ENCODE measurements around the gene AP1AR.
A peak's percentile ranks its signal among the peaks of the same experiment; 100 is the strongest.
"Not testable (repeated sequence)": the region's sequence is repeated elsewhere in the genome, so short reads cannot be mapped to it uniquely, and the experiment has no call there.

Gene AP1AR, protein sequence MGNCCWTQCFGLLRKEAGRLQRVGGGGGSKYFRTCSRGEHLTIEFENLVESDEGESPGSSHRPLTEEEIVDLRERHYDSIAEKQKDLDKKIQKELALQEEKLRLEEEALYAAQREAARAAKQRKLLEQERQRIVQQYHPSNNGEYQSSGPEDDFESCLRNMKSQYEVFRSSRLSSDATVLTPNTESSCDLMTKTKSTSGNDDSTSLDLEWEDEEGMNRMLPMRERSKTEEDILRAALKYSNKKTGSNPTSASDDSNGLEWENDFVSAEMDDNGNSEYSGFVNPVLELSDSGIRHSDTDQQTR

DNA sequence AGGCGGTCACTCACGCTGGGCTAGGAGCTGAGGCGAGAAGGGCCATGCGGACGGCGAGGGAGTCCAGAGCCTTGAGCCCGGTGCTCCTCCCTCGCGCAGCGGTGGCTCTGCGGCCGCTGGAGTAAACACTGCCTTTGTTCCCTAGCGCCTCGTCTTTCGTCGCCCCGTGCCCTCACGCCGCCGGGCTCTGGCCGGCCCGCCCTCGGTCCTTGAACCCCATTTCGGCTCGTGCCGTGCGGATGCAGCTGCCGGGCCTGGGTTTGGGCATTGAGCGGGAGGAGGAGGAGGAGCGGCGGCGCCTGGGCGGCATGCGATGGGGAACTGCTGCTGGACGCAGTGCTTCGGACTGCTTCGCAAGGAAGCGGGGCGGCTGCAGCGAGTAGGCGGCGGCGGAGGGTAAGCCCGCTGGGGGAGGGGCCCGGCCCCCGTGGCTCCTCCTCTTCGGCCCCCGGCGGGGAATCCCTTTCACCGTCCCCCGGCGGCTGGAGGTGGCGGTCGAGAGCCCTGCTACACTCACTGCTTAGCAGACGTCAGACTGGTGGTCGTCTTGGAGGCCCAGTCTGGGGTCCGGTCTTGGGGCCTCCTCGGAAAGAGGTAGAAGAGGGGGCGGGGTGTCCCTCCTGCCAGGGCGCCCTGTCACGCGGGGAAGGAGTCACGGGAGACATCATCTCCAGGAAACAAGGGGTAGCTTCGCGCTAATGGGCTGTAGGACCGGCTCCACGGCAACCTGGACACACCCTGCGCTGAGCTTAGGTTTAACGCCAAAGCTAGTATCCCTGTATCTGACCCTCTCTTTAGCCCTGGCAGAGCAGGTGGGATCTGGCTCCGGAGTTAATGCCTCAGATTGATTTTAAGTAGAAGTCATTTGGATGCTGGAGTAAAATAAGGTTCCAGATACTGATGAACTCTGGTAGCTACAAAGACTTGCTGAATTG is at the start of gene AP1AR:
Gene AP1AR, plus strand, starts transcription at position 9 of the 935 bp plus-strand sequence. Its CDS starts 305 bp downstream, at position 314.
- DNase-seq, result peak; percentile 68

DNA sequence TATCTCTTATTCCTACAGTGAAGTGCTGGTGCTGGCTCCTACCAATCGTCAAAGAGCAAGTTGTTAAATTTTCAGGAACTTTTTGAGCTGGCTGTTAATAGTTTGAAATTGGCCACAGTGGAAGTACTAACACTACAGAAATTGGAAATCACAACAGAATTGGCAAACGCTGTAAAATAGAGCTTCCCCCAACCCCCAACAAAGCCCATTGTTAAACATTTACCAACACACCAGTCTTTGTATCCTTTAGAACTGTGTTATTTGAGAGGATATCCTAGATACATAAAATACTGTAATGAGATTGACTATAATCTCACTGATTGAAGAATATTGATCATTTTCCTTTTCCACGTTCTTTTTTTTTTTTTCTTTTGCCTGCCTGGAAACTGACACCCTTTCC is 49.0 kb upstream of the AP1AR start:
- DNase-seq, result no peak

DNA sequence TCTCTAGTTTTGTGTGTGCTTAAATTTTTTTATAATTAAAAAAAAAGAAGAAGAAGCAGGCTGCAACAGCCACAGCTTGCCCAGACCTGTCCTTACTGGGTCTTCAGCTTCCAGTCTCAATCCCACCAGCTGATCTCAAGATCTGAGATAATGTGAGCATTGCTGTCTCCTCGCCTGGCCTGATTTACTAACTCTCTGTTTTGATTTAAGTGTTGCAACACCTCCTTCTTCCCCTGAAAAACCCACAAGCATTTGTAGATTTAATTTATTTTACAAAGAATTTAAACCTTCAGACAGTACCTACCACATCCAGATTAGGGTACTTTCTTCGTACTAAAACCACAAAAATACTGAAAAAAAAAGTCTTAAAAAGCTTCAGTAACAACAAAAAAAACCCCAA is 48.3 kb upstream of the AP1AR start:
- DNase-seq, result no peak

DNA sequence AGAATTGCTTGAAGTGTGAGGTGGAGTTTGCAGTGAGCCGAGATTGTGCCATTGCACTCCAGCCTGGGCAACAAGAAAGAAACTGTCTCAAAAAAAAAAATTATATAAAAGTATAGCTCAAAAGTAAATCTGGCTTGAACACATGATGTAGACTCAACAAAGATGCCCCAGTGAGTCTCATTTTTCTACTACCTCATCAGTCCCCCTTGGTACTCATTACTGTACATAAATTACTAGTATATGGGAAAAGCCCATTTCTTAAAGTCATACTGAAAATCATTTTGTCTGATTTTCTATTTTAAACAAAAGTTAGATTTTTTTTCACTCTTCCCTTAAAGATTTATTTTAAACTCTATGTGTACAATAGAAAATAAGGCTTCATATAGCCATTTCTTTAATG is 47.1 kb upstream of the AP1AR start:
- DNase-seq, result no peak

DNA sequence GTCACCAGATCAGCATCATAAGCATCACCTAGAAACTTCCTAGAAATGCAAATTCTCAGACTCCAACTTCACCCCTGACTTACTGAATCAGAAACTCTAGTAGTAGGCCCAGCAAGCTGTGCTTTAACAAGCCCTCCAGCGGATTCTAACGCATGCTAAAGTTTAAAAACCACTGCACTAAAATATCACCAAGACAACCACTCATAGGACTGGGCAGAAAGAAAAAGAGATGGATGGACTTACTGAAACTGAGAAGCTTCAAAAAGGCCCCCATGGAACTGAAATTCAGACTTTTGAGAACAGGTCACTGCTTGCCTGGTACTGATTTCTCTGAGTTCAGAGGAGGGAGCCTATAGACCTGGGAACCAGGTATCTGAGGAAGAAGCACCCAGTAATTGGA is 46.3 kb upstream of the AP1AR start:
- no peak for DNase-seq

DNA sequence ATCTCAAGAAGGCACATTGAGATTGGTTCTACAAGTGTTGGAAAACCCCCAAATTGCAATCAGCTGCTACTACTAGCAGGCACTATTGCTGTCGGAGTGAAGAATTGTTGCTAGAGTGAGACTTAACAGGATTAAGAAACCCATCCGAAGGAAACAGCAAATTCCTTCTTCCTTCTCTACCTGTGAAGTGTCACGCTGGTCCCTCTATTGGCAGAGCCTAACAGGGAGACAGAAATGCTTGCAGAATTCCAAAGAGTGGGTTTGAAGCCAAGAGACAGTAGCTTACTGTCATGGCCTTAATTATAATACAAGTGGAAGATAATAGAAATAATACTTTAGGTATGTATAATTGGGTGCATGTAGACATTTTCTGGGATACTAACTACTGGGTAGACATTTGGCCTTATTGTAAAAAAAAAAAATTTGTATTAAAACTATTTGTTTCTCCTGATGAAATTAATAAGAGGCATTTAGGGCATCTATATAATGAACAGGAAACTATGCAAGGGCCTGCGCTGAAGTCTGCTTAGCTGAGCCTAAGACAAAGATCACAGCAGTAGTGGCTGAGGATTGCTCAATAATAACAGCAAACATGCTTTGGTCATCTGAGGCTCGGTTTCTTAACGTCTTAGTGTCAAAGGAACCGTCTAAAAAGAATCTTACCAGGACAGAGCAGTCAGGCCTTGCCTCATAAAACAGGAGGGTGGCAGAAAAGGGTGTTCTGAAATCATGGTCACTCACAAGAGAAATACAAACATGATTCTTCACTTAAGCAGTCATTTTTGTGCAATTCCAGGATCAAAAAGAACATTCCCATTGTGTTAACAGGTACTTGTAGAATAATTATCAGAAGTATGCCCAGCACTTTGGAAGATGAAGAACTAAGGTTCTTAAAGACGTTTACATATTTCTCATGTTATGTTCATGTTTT is 45.6 kb upstream of the AP1AR start:
- no peak for DNase-seq

DNA sequence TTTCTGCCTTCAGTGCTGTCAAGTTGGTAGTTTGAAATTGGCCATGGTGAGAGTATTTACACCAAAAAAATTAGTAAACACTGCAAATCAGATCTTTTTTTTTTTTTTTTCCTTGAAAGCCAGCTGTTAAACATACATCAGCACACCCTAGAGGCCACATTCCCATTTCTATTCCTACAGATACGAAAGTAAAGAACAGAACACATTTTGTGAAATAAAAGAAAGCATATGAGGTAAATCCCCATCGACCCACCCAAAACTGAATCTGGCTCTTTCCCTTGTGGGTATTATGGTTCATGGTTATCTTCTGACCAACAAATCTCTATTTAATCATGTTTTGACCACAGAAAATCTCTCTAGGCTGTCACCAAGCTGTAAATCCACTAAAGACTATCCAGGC is 41.8 kb upstream of the AP1AR start:
- no peak for DNase-seq

DNA sequence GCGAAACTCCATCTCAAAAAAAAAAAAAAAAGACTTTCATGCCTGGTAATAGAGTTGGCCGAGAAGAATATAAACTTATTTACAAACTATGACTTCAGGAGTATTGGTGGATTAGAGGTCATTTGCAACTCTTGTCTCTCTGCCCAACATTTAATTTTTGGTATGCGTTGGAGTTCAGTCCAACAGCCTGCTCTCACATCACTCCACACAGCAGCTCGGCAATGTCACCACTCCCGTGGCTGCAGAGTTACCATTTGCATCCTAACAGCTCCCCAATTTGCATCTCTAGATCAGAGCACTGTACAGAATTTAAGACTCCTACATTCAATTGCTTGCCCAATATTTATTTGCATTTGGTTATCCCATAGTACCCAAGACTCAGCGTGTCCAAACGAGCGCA is 40.9 kb upstream of the AP1AR start:
- no peak for DNase-seq

DNA sequence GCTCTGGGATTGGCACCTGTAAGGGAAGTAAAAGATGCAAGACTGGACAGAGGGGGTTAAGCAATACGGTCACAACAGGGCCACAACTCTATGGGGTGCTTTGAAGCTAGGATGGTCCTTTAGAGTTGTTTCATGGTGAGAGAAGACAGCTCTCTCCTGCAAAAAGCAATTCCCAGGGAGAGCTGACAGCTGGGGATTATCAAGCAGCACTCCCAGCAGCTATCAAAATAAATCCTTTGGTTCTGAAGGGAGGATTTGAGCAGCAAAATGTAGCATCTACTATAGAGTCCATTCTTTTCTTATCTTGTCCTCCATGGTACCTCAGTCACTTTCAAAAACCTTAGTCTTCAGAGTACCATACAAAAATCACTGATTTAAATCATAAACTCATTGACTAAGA is 35.1 kb upstream of the AP1AR start:
- DNase-seq, result no peak

DNA sequence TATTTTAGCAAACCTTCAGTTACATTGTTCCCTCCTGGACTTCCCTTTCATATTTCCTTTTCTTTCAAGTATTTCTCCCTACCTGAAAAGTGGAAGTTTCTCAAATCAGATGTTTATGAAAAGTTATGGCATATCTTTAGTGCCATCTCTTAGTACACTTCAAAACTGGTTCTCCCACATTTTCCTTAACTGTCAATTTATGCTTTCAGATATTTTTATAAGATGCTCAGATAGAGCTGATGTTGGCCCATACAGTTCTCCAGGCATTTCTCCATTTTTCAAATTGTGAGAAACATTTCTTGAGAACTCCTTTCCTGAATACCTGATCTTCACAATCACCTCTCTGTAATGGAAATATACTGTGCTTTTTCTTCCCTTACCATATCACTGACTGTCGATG is 32.5 kb upstream of the AP1AR start:
- no peak for DNase-seq

DNA sequence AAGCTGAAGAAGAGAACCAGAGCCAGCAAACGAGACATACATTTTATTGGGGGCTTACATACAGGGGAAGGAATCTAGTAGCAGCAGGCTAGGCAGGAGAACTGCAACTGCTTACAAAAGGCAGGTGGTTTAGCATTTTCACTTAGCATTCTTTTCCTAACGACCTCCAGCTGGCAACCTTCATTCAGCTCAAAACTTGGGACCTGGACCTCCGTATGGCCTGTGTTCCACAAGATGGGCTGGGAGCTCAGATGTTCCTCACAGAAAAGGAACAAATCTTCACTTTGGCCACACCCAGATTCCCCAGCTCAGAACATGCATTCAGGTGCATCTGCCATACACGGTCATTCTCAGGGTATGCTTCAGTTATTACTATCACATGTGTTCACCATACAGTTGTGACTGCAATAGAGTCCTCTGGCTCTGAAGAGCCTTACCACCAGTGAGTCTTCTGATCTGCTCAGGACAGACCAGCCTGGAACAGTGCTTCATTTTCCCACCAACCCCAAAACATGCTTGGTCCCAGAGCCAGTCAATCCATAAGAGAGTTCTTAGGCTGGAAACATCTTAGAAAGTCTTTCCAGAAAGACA is 29.6 kb upstream of the AP1AR start:
- no peak for DNase-seq

DNA sequence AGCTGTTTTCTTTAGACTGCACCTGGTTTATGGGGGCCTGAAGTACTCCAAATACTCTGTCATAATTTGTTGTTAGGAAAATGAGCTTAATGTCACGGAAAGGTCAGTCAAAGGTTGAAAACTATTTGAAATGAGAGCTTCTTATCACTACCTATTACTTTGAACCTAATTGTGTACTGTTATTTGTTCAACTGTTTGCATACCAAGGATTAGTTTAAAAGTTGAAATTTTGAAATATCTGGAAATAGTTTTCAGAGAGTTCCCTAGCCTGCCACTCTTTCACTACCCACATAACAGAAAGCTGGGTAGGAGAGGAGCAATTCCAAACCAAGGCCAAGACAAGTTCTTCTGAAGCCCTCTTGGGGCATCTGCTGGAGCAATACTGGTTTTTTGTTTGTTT is 28.0 kb upstream of the AP1AR start:
- no peak for DNase-seq

DNA sequence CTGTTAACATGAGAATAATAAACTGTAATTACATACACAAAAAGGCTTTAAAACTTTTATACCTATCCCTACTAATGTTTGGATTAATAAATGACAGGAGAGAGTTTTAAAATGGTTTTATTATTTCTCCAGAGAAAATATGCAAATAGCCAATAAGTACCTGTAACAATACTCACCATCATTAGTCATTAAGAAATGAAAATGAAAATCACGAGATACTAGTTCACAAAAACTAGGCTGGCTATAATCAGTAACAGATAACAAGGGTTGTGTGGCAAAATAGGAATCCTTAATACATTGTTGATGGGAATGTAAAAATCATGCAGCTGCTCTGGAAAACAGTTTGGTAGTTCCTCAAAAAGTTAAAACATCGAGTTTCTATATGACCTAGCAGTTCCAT is 25.2 kb upstream of the AP1AR start:
- DNase-seq, result no peak

DNA sequence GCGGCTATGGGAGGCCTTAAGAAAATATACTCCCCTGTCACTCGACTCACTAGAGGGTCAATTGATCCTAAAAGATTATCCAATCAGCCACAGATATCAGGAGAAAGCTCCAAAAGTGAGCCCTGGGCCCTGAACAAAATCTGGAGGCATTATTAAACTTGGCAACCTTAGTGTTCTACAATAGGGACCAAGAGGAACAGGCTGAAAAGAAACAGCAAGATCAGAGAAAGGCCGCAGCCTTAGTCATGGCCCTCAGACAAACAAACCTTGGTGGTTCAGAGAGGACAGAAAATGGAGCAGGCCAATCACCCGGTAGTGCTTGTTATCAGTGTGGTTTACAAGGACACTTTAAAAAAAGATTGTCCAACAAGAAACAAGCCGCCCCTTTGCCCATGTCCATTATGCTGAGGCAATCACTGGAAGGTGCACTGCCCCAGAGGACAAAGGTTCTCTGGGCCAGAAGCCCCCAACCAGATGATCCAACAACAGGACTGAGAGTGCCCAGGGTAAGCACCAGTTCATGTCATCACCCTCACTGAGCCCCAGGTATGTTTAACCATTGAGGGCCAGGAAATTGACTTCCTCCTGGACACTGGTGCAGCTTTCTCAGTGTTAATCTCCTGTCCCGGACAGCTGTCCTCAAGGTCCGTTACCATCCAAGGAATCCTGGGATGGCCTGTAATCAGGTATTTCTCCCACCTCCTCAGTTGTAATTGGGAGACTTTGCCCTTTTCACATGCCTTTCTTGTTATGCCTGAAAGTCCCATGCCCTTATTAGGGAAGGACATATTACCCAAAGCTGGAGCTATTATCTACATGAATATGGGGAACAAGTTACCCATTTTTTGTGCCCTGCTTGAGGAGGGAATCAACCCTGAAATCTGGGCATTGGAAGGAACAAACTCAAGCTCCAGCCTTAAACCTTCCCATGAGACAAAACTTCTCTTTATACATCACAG is 23.2 kb upstream of the AP1AR start:
- DNase-seq, result not testable (repeated sequence)

DNA sequence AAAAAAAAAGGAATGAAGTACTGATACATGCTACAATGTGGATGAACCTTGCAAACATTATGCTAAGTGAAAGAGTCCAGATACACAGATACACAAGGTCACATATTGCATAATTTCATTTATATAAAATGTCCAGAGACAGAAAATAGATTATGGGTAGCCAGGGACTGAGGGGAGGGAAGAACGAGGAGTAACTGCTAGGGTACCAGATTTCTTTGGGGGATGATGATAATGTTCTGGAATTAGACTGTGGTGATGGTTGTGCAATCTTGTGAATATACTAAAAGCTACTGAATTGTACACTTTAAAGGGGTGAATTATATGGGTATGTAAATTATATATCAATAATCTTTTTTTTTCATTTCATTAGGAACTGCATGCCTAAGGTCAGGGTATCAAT is 20.8 kb upstream of the AP1AR start:
- no peak for DNase-seq

DNA sequence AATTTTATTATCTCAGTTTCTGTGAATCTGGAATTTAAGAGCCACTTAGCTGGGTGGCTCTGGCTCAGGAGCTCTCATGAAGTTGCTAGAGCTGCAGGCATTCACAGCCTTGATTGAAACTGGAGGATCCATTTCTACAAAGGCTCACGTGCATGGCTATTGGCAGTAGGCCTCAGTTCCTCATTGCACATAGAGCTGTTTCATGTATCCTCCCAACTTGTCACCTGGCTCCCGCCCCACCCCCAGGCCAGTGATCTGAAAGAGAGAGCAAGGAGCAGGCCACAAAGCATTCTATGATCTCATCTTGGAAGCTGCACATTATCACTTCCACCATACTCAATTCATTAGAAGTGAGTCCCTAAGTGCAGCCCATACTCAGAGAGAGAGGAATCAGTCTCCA is 18.5 kb upstream of the AP1AR start:
- DNase-seq, result no peak

DNA sequence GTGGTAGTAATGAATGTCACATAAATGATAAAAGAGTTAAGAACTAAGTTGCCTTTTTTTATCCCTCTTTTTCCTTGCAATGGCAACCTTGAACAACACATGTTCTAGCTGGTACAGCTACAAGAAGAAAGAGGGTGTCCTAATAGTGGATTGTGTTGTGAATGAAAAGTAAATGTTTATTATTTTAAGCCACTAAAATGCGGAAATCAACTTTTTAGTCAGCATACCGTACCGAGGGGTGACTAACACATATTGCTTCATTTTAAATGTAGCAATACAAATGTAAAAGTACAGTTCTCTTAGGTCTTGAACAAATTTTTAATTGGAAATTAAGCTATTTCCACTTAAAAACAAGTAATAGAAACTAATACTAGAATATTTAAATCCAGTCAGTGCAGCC is 17.7 kb upstream of the AP1AR start:
- DNase-seq, result no peak

DNA sequence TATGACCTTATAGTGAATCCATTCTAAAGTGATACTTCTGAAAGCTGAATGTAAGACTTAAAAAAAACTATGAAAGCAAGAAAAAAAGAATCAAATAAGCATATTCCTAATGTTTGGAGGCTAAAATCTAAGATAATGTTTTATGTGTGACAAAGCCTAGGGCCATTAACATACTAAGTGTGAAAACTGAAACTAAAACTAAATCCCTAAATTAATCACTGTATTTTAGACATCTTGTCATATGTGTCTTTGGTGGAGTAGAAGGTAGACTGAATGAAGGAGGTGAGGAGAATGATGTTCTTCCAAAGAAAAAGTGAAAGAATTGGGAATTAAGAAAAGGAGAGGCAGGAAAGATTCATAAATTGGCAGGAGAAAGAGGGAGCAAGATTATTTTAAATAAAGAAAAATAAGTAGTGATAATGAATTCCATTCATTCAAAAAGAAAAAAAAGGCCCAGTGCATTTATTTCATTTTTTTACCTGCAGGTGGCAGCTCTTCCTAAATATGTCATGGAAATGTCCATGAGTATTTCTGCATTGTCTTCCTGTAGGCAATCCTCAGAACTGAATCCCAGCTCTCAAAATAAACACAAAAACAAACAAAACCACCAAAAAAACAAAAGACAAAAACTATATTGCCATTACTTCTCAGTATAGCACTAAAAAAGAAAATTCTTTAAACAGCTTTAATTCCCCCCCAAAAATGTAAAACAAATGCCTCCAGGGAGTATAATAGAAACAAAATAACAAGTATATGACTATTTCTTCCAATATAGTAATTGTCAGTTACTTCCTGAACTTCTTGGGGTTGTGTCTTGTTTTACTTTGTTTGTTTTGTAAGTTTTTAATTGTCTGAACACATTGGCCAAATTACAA is 17.0 kb upstream of the AP1AR start:
- no peak for DNase-seq

DNA sequence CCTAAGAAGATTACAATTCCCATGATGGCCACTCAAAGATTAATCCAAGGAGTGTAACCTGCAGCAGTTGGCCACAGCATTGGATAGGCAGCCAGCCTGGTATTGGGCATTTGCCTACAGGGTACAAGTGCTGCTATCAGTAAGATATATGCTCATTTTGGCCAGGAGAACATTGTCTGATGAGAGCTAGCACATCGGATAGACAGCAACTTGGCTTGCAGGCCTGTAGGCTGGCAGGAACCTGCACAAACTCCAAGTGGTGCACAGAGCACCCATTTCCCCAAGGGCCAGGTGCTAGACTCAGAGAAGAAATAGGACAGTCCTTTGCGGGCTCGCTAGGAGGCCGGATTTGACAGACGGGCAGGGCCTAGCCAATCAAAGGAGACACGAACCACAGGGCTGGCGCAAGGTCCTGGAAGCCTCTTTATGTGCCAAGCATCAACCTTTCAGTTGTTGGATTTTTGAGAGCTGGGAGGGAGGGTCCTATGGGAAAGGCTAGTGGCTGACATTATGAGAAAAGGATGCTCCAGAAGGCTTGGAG is 11.7 kb upstream of the AP1AR start:
- DNase-seq, result no peak

Data from activated CD4-positive, alpha-beta T cell treated with anti-CD3 and anti-CD28 coated beads, Interleukin-2, amount 50 U/mL, for 1 hour (primary cell).